ENCODE results near the gene SULT4A1.

The SULT4A1 gene

DNA sequence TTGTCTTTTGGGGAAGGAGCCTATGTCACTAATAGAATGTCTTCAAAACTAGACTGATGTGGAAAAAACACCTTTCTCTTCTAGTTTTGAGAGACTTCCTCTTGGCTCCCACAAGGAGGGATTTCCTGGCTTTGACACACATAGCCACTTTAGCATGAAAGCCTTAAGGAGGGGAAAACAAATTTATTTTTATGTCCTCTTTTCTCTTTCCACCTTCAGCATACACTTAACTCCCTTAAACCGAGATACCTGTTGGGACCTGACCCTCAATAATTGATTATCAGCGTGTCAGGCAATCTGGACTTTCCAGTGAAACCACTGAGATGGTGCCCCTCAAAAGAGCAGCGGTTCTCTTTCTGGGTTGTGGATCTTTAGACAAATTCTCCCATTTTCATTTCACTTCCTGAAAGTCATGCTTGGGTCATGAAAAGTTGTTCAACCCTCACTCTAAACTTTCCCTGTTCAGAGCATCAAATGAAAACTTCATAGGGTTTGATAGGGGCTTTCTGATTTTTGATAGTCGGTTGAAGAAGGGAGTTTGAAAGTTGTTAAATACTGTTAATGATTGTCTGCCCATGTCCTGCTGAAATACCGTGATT, 59.3 kb downstream of the SULT4A1 start:
- DNase-seq (ENCODE audit: low spot score) = no peak

DNA sequence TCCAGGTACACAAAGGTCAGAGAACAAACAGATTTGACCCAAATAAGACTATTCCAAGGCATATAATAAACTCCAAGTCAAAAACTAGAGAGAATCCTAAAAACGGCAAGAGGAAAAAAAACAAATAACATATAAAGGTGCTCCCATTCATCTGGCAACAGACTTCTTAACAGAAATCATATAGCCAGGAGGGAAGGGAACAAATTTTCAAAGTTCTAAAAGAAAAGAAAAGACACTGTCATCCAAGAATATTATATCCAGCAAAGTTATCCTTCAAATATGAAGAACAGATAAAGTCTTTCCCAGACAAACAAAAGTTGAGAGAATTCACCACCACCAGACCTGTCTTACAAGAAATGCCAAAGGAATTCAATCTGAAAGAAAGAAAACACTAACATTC, 61.3 kb downstream of the SULT4A1 start:
- no peak for DNase-seq (ENCODE audit: low spot score)

DNA sequence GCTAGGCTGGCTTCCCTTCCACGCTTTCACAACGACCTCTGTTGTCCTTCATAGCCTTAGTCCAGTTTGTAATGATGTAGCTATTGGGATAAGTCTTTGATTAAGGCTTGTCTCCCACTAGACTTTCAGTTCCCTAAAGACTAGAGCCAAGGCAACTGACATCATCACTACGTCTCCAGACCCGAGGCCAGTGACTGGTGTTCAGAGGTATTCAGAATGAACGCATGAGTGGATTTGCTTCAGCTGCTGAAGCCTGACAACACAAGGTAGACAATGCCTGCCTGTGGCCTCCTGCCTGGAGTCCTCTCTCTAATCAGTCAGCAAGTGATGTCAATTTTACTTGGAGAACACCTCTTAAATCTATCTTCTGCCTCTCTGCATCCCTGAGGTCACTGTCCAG, 63.8 kb downstream of the SULT4A1 start:
- no peak for DNase-seq (ENCODE audit: low spot score)

DNA sequence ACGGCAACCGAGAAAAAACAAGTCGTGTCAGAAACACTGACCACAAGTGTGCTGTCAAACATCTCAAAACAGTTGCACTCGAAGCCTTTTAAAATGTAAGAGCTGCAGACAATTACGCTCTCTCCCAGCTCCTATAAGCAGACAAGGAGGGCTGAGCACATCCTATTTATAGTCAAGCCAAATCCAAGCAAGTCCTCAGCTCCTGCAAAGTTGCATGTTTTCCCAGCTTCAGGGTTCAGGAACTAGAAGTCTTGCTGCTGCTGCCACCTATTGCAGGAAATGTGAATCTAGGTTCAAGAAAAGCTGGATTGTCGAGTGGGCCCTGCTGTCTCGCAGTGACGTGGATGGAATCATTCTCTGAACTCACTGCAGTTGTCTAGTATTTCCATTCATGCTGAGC, 65.7 kb downstream of the SULT4A1 start:
- peak; percentile 37 for DNase-seq (ENCODE audit: low spot score)

DNA sequence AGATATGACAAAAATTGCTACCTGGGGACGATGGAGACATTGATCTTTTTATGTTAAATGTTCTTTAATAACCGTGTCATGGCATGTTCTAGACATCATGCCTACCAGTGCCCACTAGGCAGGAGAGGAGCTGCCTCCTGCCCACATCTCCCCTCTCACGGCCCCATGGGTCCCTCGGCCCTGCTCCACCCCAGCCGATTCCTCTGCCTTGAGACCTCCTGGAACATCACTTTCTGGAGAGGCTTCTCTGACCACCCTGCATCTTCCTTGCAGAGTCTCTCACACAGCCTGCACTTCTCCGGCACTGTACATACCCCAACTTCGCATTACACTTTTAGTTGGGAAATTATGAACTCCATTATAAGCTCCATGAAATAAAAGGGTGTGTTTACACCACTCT, 67.0 kb downstream of the SULT4A1 start:
- DNase-seq (ENCODE audit: low spot score) = no peak

DNA sequence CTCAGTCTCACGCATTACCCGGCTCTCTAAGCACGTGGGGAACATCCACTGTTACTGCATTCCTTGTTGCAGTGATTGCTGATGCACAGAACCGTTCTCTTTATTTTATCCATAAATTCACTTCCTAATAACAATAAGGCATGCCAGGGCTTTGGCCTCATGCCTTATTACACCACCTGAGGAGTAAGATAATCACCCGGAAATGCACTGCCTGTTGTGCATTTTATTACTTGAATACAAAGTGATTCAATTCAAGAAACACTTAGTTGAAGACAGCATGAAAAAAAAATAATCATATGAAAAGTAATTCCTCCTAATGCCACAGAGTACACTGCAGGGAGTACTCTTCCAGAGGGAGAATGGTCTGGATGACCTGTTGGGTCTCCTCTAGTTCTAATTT, 69.4 kb downstream of the SULT4A1 start:
- DNase-seq (ENCODE audit: low spot score) = no peak

DNA sequence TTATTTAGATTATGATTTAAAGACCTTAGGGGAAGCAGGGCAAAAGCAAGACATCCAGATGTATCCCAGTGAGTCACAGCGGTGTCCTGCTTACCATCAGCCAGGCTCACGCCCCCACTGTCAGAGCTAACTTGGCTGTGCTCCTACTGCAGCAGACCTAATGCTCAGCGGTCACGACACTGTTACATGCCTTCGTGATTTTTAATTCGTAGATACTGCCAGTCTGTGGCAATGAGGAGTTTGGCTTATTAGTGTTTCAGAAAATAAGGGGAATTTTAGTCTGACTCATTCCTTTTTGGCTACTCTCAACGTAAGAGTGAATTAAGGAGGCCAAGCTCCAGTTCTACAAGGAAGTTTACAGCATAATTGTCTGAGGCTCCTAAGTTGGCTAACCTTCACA, 72.9 kb downstream of the SULT4A1 start:
- DNase-seq (ENCODE audit: low spot score) = no peak

DNA sequence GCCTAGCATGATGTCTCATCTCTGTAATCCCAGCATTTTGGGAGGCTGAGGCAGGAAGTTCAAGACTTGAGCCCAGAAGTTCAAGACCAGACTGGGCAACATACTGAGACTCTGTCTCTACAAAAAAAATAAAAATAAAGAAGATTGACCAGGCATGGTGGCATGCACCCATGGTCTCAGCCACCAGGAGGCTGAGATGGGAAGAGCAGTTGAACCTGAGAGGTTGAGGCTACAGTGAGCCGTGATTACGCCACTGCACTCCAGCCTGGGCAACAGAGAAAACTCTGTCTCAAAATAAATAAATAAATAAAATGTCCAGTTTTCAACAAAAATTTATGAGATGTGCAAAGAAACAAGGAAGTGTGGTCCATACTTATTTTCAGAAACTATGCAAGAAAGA, 78.5 kb downstream of the SULT4A1 start:
- no peak for DNase-seq (ENCODE audit: low spot score)

DNA sequence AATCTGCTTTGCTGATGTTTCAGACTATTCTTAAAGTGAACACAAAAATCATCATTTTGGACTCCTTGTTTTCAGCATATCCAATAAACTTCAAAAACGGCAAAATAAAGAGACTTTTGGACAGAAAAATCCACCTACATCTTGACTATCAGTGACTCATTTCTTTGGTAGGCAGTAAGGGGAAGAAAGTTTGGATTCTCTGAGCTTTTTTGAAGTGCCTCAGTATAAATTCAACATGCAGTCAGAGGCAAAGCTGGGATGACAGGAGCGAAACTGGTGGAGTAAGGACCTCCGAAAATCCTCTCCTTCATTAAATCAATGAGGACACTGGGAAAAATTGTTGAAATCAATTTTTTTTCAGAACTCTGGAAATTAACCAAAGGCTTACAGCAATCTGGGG, 79.9 kb downstream of the SULT4A1 start:
- DNase-seq (ENCODE audit: low spot score) = no peak

DNA sequence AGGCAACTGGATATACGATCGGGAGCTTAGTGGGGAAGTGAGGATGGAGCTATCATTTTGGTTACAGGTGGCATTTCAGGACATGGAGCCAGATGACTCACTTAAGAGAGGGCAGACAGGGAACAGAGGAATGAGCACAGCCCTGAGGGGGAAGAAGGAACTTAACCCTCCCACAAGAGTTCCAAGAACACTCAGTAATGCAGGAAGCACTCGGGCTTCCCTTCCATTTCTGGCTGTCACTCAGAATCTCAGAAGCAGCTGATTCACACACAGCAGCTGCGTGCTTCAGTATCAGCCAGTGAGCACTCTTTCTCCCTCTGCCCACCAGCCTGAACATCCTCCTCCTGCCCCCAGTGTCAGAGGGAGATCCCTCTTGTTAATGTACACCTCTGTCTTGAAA, 85.0 kb downstream of the SULT4A1 start:
- no peak for DNase-seq (ENCODE audit: low spot score)

DNA sequence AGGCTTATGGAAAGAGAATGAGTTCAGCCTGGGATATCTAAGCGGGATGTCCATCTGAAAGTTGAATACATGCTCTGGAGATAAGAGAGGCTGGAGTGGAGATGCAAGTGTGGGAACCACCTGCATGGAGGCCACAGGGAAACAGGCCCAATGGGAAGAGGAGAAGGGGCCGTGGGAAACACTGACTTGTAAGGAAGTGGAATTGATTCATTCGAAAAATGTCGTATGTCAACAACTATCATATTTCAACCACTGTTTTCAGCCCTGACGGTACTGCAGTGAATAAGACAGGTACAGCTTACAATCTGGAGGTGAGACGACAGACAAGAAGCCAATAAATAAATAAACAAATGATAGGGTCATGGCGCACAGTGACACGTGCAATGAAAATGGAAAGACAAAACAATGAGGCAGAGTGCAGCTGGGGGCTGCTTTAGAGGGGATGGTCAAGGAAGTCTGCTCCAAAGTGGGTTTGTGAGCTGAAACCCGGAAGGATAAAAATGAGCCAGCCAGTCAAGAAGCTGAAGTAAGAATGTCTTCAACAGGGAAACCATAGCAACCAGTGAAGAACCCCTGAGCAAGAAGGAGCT, 86.1 kb downstream of the SULT4A1 start:
- no peak for DNase-seq (ENCODE audit: low spot score)

Measured in globus pallidus (tissue), 1 donor.